Tibial artery (tissue), 4 donors: ENCODE results near the gene BTBD8.

Experiments used
- DNase-seq, 2 donors: peaks; one replicate each; pipeline ENCODE4 v3.0.0-alpha.2; 2019
- H3K27ac ChIP-seq, 2 donors: fragments of 200-600 bp; sonication (generic) in 1 of 2; 1 replicate in 1 of 2; 2 replicates in 1 of 2; pipeline ENCODE4 v1.5.1; 2018 to 2019; ENCODE audit warnings: mild to moderate bottlenecking in 1 of 2
- H3K27me3 ChIP-seq, 2 donors: fragments of 200-600 bp; sonication (generic) in 1 of 2; one replicate each; pipeline versions ENCODE4 v1.5.1 to v1.6.0; 2016 to 2019
- H3K36me3 ChIP-seq, 3 donors: fragments of 200-600 bp; sonication (generic) in 2 of 3; one replicate each; pipeline ENCODE4 v1.5.1; 2016 to 2019; ENCODE audit warnings: mild to moderate bottlenecking in 2 of 3
- H3K4me1 ChIP-seq, 4 donors: fragments of 200-600 bp; sonication (generic) in 2 of 4; 1 replicate in 3 of 4; 2 replicates in 1 of 4; pipeline ENCODE4 v1.5.1; 2016 to 2019
- H3K4me3 ChIP-seq, 2 donors: fragments of 200-600 bp; sonication (generic) in 1 of 2; 1 replicate in 1 of 2; 2 replicates in 1 of 2; pipeline ENCODE4 v1.5.1; 2018 to 2019; ENCODE audit warnings: mild to moderate bottlenecking in 2 of 2
- H3K9me3 ChIP-seq, 3 donors: fragments of 200-600 bp; sonication (generic) in 1 of 3; one replicate each; pipeline ENCODE4 v1.5.1; 2016 to 2019
- CTCF ChIP-seq, 2 experiments: fragments of 200-600 bp in 1 of 2; fragments of 450-650 bp in 1 of 2; IDR thresholded peaks; one replicate each; pipeline ENCODE4 v1.5.1; 2017 to 2019; ENCODE audit warnings: antibody characterized with exemption in 2 of 2, mild to moderate bottlenecking in 1 of 2, moderate library complexity in 1 of 2
- intact Hi-C: fragments of 100-400 bp; cut with DNase I; formaldehyde crosslinking; loops from one replicate; pipeline ENCODE4 v1.15.0; 2023; ENCODE audit warnings: low total_unique reads

The BTBD8 gene

GRCh38 chr1:92040971-92041370 is 39.2 kb upstream of the BTBD8 start:
- no peaks in the 10 kb centered on the region for H3K9me3 ChIP-seq
- H3K36me3 ChIP-seq, result no peaks in the 10 kb centered on the region
- no peaks in the 10 kb centered on the region for H3K27me3 ChIP-seq
- DNase-seq, result no peak
- no peak overlapping the region for H3K4me3 ChIP-seq
- TF ChIP-seq CTCF (IDR thresholded peaks at IDR 0.05), result no peak
- intact Hi-C loops, result no loop called here
- H3K4me1 ChIP-seq, result no peaks in the 10 kb centered on the region
- no peak overlapping the region for H3K27ac ChIP-seq

GRCh38 chr1:92043621-92044020 is 36.5 kb upstream of the BTBD8 start:
- intact Hi-C loops, result loop anchor here (2.0 kb wide), 1 partner anchor 45 kb away; no protein-coding TSS in a partner anchor
- Histone ChIP-seq H3K36me3 (no peaks in the 10 kb centered on the region), H3K4me3 (no peak overlapping the region), H3K9me3 (no peaks in the 10 kb centered on the region), H3K27me3 (no peaks in the 10 kb centered on the region), H3K4me1 (no peaks in the 10 kb centered on the region), H3K27ac (no peak overlapping the region)
- DNase-seq, result no peak
- TF ChIP-seq CTCF (IDR thresholded peaks at IDR 0.05), result no peak

- H3K9me3 ChIP-seq, result no peaks in the 10 kb centered on the region
- intact Hi-C loops, result loop anchor here (2.0 kb wide), 1 partner anchor 47 kb away; no protein-coding TSS in a partner anchor
- H3K4me1 ChIP-seq, result no peaks in the 10 kb centered on the region
- H3K4me3 ChIP-seq, result no peak overlapping the region
- no peak for DNase-seq
- TF ChIP-seq CTCF (IDR thresholded peaks at IDR 0.05), result no peak
- H3K36me3 ChIP-seq, result no peaks in the 10 kb centered on the region
- no peaks in the 10 kb centered on the region for H3K27me3 ChIP-seq
- H3K27ac ChIP-seq, result no peak overlapping the region
Observed at GRCh38 chr1:92045766-92046495, 34.2 kb upstream of the BTBD8 start.

GRCh38 chr1:92051948-92052347 is 28.2 kb upstream of the BTBD8 start:
- H3K27me3 ChIP-seq, result no peaks in the 10 kb centered on the region
- H3K27ac ChIP-seq, result no peak overlapping the region
- no peaks in the 10 kb centered on the region for H3K4me1 ChIP-seq
- DNase-seq, result no peak
- no peaks in the 10 kb centered on the region for H3K36me3 ChIP-seq
- intact Hi-C loops, result no loop called here
- no peak for TF ChIP-seq CTCF (IDR thresholded peaks at IDR 0.05)
- H3K4me3 ChIP-seq, result no peak overlapping the region
- no peaks in the 10 kb centered on the region for H3K9me3 ChIP-seq

- Histone ChIP-seq H3K4me3 (no peak overlapping the region), H3K4me1 (no peaks in the 10 kb centered on the region), H3K9me3 (no peaks in the 10 kb centered on the region), H3K27ac (no peak overlapping the region), H3K27me3 (no peaks in the 10 kb centered on the region), H3K36me3 (no peaks in the 10 kb centered on the region)
- no peak for DNase-seq
- intact Hi-C loops, result no loop called here
- TF ChIP-seq CTCF (IDR thresholded peaks at IDR 0.05), result no peak
Observed at GRCh38 chr1:92065042-92065441, 15.1 kb upstream of the BTBD8 start.
